HL-60 (cell line): ENCODE data around the gene EFCAB10.

Source experiments
- DNase-seq, 2 experiments: peaks; one replicate each; pipeline ENCODE4 v3.0.0-alpha.2; 2010 to 2020; ENCODE audit warnings: low read depth in 1 of 2, low spot score in 1 of 2
- H3K27ac ChIP-seq: fragments of 250-450 bp; sonication (Bioruptor Pico); replicated peaks from 2 replicates; pipeline ENCODE4 v1.5.1; 2020; ENCODE audit warnings: mild to moderate bottlenecking, moderate library complexity
- H3K27me3 ChIP-seq: fragments of 250-450 bp; sonication (Bioruptor Pico); 2 replicates; pipeline ENCODE4 v1.5.1; 2021; ENCODE audit warnings: mild to moderate bottlenecking, moderate library complexity; ENCODE audit not compliant: insufficient read depth, poor library complexity, severe bottlenecking
- H3K4me3 ChIP-seq: replicated peaks from 2 replicates; pipeline ENCODE4 v1.5.1; 2011; ENCODE audit warnings: mild to moderate bottlenecking, control low read depth, low read length; ENCODE audit not compliant: insufficient read depth
- CTCF ChIP-seq: IDR thresholded peaks from one replicate; pipeline ENCODE4 v1.5.1; 2011; ENCODE audit warnings: low read length, control low read depth, inconsistent platforms; ENCODE audit not compliant: insufficient read depth
- GABPA ChIP-seq: IDR thresholded peaks from 2 replicates; pipeline ENCODE4 v1.6.1; 2012; ENCODE audit warnings: low read depth
- POLR2AphosphoS5 ChIP-seq: IDR thresholded peaks from 2 replicates; pipeline ENCODE4 v1.6.1; 2012; ENCODE audit warnings: low read depth
- REST ChIP-seq: IDR thresholded peaks from 2 replicates; pipeline ENCODE4 v1.6.1; 2012; ENCODE audit warnings: low read depth; ENCODE audit not compliant: insufficient replicate concordance
- SPI1 ChIP-seq: IDR thresholded peaks from 2 replicates; pipeline ENCODE4 v1.6.1; 2012; ENCODE audit warnings: low read depth, mild to moderate bottlenecking, borderline replicate concordance

Gene EFCAB10

GRCh38 chr7:105594034-105594433, 12.7 kb upstream of the EFCAB10 start:
- DNase-seq: no peak
- no peak for TF ChIP-seq SPI1
- no peak for TF ChIP-seq POLR2AphosphoS5
- TF ChIP-seq GABPA: no peak
- Histone ChIP-seq H3K27me3 (no peaks in the 10 kb centered on the region), H3K27ac (no peak overlapping the region), H3K4me3 (no peak overlapping the region)

GRCh38 chr7:105591522-105591921, 10.2 kb upstream of the EFCAB10 start:
- TF ChIP-seq CTCF: no peak
- TF ChIP-seq GABPA: no peak
- no peak for TF ChIP-seq REST
- TF ChIP-seq POLR2AphosphoS5: no peak
- TF ChIP-seq SPI1: no peak
- no peaks in the 10 kb centered on the region for H3K27me3 ChIP-seq
- H3K27ac ChIP-seq: no peak overlapping the region
- no peak for DNase-seq
- no peak overlapping the region for H3K4me3 ChIP-seq

GRCh38 chr7:105590793-105591192, 9.5 kb upstream of the EFCAB10 start:
- Histone ChIP-seq H3K27me3 (no peaks in the 10 kb centered on the region), H3K4me3 (no peak overlapping the region), H3K27ac (no peak overlapping the region)
- no peak for TF ChIP-seq POLR2AphosphoS5
- TF ChIP-seq SPI1: no peak
- no peak for TF ChIP-seq REST
- no peak for TF ChIP-seq GABPA
- TF ChIP-seq CTCF: no peak
- DNase-seq: no peak

GRCh38 chr7:105589356-105590077, 8.2 kb upstream of the EFCAB10 start:
- H3K27me3 ChIP-seq: no peaks in the 10 kb centered on the region
- H3K27ac ChIP-seq: no peak overlapping the region
- TF ChIP-seq GABPA (no peak), CTCF (peak; percentile 74)
- no peak overlapping the region for H3K4me3 ChIP-seq
- peak; percentile 7 to 69 for DNase-seq
